ENCODE results near the gene DIS3L. TPM values are rescaled to one million over a fixed set of nuclear protein-coding genes. Genes with fewer than 3 reads are reported as not detected.

DIS3L gene
- total RNA-seq, 6 experiments from 2014 or later, result 16.1 to 32.3 (median 19.6) TPM

- Histone ChIP-seq H3K27me3 (no peaks in the 10 kb centered on the region), H3K4me1 (no peaks in the 10 kb centered on the region), H3K9me3 (no peaks in the 10 kb centered on the region), H3K4me3 (no peak overlapping the region), H3K27ac (no peak overlapping the region), H3K36me3 (no peaks in the 10 kb centered on the region)
- DNase-seq, result no peak
- 76% methylated on average over 12 of the region's 20 CpGs for WGBS (ENCODE audit: insufficient coverage, low coverage, low lambda C conversion rate, missing lambda C conversion rate)
- intact Hi-C loops (cut with DNase I), result no loop called here
- no peak for TF ChIP-seq CTCF (IDR thresholded peaks at IDR 0.05)
- TF ChIP-seq POLR2A (IDR thresholded peaks at IDR 0.05), result no peak
- ATAC-seq, result no peak
Measured at GRCh38 chr15:66264859-66265513, 28.4 kb upstream of the DIS3L start.

DNA sequence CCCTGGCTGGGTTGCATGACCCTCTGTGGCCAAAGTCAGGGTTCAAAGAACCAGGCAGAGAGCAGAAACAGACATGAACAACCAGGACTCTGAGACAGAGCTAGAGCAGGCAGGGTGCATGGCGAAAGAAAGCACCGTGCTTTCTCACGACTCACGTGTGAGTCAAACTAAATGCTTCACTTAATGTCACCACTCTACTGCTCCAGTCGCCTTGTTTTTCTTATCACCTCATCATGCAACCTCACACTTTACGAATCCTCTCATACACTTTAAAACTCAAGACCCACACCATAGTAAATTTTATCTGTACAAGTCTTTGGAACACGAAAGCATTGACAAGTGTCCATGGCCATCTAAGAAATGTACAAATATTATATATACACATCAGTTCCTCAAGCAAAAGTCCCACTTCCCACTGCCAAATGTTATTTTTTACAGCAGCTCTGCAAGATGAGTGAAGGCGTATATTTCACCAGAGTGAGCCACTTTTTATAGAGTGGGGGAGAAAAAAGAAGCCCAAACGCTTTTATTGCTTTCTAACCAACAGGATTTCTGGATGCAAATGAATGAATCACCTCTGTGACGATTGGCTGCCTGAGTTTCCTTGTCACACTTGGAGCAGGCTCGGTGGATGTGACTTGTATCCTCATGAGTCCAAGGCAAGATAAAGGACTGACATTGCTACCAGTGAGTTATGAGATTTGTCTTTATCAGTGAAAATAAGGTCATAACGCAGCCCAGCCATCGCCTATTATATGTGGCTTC is 23.9 kb upstream of the DIS3L start:
- no peak overlapping the region for H3K4me3 ChIP-seq
- TF ChIP-seq CTCF (IDR thresholded peaks at IDR 0.05) (no peak), POLR2A (IDR thresholded peaks at IDR 0.05) (no peak)
- intact Hi-C loops (cut with DNase I), result no loop called here
- H3K4me1 ChIP-seq, result no peaks in the 10 kb centered on the region
- H3K36me3 ChIP-seq, result no peaks in the 10 kb centered on the region
- no peak overlapping the region for H3K27ac ChIP-seq
- DNase-seq (no peak), ATAC-seq (no peak)
- no peaks in the 10 kb centered on the region for H3K9me3 ChIP-seq
- 56% methylated on average over 13 of the region's 13 CpGs for WGBS (ENCODE audit: insufficient coverage, low coverage, low lambda C conversion rate, missing lambda C conversion rate)
- H3K27me3 ChIP-seq, result no peaks in the 10 kb centered on the region

- DNase-seq (no peak), ATAC-seq (no peak)
- no peak overlapping the region for H3K27ac ChIP-seq
- H3K27me3 ChIP-seq, result no peaks in the 10 kb centered on the region
- no peaks in the 10 kb centered on the region for H3K36me3 ChIP-seq
- 72% methylated on average over 6 of the region's 6 CpGs for WGBS (ENCODE audit: insufficient coverage, low coverage, low lambda C conversion rate, missing lambda C conversion rate)
- H3K9me3 ChIP-seq, result no peaks in the 10 kb centered on the region
- no peak overlapping the region for H3K4me3 ChIP-seq
- intact Hi-C loops (cut with DNase I), result no loop called here
- TF ChIP-seq POLR2A (IDR thresholded peaks at IDR 0.05), result no peak
- no peak for TF ChIP-seq CTCF (IDR thresholded peaks at IDR 0.05)
- H3K4me1 ChIP-seq, result no peaks in the 10 kb centered on the region
Measured at GRCh38 chr15:66270932-66271331, 22.4 kb upstream of the DIS3L start.

GRCh38 chr15:66275352-66275751 is 18.0 kb upstream of the DIS3L start:
- H3K27ac ChIP-seq, result no peak overlapping the region
- intact Hi-C loops (cut with DNase I), result no loop called here
- TF ChIP-seq POLR2A (IDR thresholded peaks at IDR 0.05) (no peak), CTCF (IDR thresholded peaks at IDR 0.05) (no peak)
- no peaks in the 10 kb centered on the region for H3K4me1 ChIP-seq
- no peaks in the 10 kb centered on the region for H3K36me3 ChIP-seq
- H3K9me3 ChIP-seq, result no peaks in the 10 kb centered on the region
- no peak overlapping the region for H3K4me3 ChIP-seq
- DNase-seq (no peak), ATAC-seq (no peak)
- no peaks in the 10 kb centered on the region for H3K27me3 ChIP-seq

All from right lobe of liver (tissue), 6 donors.